Sciatic nerve (tissue), 2 donors: Measurements from ENCODE around the gene CCL23. TPM values are rescaled to one million over a fixed set of nuclear protein-coding genes. Genes with fewer than 3 reads are reported as not detected.
"Not testable (repeated sequence)": the region's sequence is repeated elsewhere in the genome, so short reads cannot be mapped to it uniquely, and the experiment has no call there.

Experiments used
- ATAC-seq: fragments of 200-7000 bp; cut with Tn5 transposase; one replicate; pipeline ENCODE4 v1.9.1; 2020; ENCODE audit warnings: mild to moderate bottlenecking, moderate library complexity
- DNase-seq: peaks from one replicate; pipeline ENCODE4 v3.0.0-alpha.2; 2020; ENCODE audit warnings: low spot score
- intact Hi-C: fragments of 100-400 bp; cut with DNase I; formaldehyde crosslinking; loops from one replicate; pipeline ENCODE4 v1.14.2; 2022
- total RNA-seq: library from RNA; stranded (reverse); fragmentation: NEBNext Ultra II Directional; extraction: Animal tissue kit (Norgen Biotek cat#: 25700); gene quantifications from one replicate; pipeline ENCODE4 v1.2.1, GENCODE V29; 2021
- donor health status: DM: no; HTN: no; CAD: no.
- donor health status: DM: no; HTN: no; CAD: no.

Gene CCL23
- total RNA-seq, 1 donor from 2014 or later = 1.0 TPM

DNA sequence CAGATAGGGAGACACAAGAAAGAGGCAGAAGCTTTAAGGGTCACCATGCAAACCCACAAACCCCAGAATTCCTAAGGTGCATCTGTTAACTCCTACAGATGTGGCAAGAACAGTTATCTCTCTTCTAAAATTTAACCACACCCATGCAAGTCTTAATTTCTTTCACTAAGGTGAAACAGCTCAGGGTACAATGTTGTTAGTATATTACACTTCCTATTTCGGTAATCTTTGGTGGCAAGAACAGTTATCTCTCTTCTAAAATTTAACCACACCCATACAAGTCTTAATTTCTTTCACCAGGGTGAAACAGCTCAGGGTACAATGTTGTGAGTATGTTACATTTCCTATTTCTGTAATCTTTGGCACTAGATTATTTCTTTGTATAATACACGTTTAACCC lies 6.6 kb downstream of the CCL23 start:
- intact Hi-C loops = no loop called here
- no peak for DNase-seq

DNA sequence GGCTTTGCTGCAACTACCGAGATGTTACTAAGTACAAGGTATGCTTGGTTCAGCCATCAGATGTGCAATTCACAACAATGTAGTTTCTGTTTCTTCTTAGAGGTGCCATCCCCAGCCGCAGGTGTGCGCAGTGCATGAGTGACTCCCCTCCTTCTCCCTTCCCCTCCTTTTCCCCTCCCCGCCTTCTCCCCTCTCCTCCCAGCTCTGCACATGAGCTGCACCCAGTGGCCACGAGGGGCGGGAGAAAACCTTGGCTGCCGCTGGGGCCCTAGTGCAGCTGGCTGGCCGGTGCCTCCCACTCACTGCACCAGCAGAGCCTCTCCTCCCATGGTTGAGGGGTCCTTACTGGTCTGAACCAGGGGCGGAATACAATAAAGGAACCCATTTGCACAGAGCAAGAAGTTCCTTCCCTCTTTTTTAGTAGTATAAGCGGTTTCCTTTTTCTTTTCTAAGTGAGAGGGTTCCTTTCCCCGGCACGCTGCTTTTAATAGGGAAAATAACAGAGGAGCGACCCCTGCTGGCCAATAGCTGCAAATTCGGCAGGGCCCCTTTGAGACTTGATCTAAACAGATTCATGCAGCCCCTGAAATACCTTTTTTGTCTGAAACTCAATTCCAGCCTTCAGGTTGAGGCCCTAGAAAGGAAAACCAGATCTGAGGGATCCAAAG lies 8.6 kb downstream of the CCL23 start:
- intact Hi-C loops = no loop called here
- DNase-seq = no peak
- ATAC-seq = no peak

More for the DNA sequence above, 6.6 kb downstream of the CCL23 start:
- ATAC-seq = no peak

DNA sequence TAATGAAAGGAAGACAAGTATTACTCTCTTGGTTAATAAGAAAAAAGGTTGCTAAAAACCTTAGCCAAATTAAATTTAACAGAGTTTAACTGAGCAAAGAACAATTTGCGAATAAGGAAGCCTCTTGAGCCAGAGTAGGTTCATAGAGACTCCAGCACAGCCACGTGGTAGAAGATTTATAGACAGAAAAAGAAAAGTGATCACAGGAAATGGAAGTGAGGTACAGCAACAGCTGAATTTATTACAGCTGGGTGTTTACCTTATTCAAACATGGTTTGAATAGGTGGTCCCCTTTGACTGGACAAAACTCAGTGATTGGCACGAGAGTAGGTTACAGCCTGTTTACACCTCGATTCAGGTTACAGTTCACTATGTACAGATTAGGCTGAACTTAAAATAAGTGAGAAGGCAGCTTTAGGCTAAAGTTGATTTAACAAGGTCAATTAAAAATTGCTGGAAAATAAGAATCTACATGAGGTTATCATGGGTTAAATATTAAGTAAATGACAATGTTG lies 13.1 kb downstream of the CCL23 start:
- ATAC-seq = no peak
- intact Hi-C loops = no loop called here
- no peak for DNase-seq

DNA sequence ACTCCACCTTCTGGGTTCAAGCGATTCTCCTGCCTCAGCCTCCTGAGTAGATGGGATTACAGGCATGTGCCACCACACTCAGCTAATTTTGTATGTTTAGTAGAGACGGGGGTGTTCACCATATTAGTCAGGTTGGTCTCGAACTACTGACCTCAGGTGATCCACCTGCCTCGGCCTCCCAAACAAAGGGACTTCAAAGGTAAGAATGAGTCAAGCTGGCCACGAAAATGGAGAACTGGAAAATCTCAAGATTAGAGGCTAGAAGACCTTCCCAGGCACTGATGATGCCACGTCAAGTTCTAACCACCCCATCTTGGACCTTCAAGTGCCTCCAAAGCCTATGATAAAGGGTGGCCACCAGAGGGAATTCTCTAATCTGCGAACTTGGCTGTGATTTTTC lies 15.1 kb downstream of the CCL23 start:
- intact Hi-C loops = no loop called here
- ATAC-seq (no peak), DNase-seq (no peak)

DNA sequence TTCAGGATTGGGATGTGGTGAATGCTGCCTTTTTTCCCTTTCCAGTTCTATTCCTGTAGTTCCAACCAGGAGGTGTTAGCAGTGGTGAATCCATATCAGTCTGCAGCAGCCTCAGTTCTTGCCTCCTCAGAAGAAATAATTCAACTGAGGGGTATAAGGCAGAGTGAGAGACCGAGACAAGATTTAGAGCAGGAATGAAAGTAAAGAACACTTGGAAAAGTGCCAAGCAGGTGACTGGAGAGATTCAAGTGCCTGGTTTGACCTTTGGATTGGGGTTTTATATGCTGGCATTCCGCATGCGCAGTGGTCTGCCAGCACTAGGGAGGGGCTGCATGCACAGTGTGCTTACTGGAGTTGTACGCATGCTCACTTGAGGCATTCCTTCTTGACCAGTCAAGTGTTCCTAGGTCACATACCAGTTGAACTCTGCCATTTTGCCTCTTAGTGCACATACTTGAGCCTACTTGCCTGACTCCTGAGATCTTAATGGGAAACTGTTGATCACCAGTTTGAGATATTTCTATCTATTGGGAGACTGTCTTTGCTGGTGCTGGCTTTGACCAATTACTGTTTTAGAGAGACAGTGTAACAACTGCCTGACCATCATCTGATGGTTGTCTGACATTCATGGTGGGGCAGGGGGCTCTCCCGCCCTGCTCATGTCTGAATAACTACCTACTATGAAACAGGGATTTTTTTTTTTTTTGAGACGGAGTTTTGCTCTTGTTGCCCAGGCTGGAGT lies 15.7 kb downstream of the CCL23 start:
- ATAC-seq = no peak

DNA sequence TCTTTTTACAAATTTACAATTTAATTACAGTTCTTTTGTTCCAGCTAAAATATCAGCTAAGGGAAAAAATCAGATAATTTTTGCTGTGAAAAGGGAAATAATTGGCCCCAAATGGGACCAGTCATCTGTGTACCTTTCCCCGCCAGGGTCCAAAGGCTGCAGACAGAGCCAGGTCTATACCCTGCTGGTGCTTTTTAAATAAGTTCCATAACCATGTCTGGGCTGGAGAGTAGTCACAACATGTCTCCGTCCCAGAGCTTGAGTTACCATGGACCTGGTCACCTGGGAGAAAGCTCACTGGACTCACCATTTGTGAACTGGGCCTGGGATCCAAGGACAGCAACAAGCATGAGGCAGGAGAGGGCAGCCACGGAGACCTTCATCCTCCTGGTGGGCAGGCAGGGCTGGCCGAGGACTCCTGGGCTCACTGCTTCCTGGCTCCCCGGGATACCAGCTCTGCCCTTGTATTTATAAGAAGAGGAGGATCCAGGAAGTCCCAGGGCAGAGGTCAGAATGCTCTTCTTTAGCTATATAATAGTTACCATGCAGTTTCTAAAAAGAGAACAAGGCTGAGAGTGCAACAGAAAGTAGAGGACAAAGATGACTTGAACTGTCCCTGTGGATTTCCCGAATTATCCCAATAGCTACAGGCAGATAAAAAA lies 16.5 kb downstream of the CCL23 start, which contains the start of gene CCL15:
Gene CCL15 (minus strand): TSS at position 444 of the 662 bp plus-strand sequence. CDS start 61 bp downstream, at position 383.
- intact Hi-C loops = no loop called here
- DNase-seq (no peak), ATAC-seq (no peak)

More for the DNA sequence above, 15.7 kb downstream of the CCL23 start:
- intact Hi-C loops = no loop called here
- no peak for DNase-seq

DNA sequence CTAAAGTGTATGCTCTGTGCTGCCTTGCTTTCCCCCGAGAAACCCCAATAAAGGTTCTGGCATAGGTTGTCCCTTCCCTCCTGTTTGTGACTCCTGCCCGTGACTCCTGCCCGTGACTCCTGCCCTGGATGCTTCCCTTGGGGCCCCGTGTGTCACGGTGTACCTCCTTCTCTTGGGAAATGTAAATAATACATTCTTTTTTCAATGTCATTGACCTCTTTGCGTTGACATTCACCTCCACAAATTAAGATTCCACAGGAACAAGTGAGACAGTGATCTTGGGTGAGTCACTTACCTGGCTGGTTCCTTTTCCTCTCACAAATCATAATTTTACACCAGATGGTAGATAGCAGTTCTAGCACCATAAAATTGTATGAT lies 17.1 kb downstream of the CCL23 start:
- ATAC-seq (no peak), DNase-seq (no peak)
- intact Hi-C loops = no loop called here

DNA sequence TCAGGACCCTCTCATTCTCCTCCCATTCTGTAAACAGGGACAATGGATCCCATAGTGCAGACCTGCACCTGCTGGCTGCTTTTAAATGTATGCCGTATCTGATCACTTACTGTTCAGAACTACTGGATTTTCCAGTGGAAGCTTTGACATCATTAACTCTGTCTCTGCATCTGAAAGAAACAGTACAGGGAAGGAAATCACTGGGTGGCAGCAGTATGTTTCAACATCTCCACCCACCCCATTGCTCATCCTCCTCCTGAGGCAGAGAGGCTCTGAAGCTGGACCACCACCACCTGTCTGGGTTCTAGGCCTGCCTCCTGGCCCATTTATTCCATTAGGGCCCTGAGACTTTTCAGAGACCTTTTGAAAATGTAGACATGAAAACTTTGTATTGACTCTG lies 19.0 kb downstream of the CCL23 start:
- intact Hi-C loops = no loop called here
- no peak for ATAC-seq
- no peak for DNase-seq

DNA sequence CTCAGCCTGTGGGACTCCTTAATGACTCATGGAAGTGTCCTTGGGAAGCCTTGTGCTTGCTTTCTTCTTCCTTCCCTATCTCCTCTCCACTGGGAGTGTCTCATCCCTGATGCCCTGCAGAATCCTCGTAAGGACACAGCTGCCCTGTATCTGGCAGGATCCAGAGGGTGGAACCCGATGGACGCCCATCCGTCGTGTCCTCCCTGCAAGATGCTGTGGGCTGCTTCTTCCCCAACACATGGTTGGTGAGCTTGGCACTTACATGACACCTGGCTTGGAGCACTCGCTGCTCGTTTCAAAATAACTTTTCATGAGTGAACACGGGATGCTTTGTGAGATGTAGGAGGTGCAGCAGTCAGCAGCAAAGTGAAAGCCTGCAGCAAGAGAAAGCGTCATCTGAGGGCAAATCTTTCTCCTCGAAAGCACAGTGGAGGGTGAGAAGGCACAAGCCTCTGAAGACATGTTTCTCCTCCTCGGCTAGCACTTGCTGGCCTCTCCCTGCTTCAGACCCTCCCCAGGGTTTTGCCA lies 19.7 kb downstream of the CCL23 start:
- no peak for DNase-seq
- intact Hi-C loops = no loop called here

DNA sequence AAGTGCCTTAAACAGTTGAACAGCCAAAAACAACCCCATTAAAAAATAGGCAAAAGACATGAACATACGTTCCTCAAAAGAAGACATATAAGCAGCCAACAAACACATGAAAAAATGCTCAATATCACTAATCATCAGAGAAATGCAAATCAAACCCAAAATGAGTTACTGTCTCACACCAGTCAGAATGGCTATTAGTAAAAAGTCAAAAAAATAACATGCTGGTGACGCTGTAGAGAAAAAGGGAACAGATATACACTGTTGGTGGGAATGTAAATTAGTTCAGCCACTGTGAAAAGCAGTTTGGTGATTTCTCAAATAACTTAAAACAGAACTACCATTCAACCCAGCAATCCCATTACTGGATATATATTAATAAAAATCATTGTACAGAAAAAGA lies 22.4 kb downstream of the CCL23 start:
- DNase-seq, ATAC-seq, intact Hi-C loops: not testable (repeated sequence)

More for the DNA sequence above, 19.7 kb downstream of the CCL23 start:
- ATAC-seq = no peak

DNA sequence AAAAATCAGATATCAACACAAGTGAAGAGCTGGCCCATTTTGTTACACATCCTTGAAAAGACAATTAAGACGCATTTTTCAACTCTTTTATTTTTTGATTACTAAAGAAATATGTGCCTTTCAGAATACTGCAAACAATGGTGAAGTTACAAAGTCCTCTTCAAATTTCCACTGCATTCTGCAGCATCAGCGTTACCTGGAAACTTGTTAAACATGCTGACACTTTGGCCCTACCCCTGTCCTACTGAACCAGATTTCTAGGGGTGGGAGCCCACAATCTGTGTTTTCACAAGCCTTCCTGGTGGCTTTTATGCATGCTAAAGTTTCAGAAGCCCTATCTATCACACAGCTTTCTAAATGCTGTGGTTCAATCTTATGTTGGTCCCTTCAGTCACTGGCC lies 26.7 kb downstream of the CCL23 start:
- ATAC-seq = no peak
- DNase-seq = no peak
- intact Hi-C loops = no loop called here

DNA sequence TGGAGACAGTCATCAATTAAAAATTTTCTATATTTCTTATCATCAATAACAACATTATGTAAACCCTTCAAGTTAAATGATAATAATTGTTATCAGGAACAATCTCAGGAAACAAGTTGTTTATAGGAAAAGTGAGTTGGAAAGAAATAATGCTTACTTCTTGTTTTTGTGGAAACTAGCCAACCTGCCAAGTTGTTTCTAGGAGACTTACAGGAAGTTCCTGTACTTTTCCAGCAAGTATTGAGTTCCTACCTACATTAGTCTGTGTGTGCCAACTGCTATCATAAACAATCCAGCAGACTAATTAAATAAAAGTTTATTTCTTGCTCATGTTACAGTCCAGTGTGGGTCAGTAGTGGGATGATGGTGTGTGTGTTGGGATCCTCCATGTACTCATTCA lies 29.6 kb downstream of the CCL23 start:
- ATAC-seq (no peak), DNase-seq (no peak)
- intact Hi-C loops = no loop called here

DNA sequence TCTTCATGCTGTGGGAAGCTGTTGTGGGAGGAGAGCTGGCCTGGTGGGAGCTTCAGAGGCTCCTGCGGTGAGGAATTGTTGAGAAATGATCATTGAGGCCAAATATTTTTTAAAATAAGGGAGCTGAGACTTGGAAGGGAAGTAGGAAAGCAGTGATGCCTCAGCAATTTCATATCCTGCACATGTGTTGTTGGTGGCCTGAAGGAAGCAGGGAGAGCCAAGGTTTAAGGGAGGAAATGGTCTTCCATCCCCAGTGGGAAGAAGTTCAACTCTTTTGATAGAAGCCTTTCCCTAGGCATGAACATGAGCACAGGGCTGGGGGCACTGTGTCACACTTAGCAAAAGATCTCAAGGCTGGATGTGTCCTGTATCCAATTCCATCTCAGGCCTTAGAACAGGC lies 31.1 kb downstream of the CCL23 start, which contains the start of gene CCL14:
Gene CCL14 (minus strand): TSS at position 87 of the 400 bp plus-strand sequence. CDS start 80 bp downstream, at position 7.
- no peak for DNase-seq
- intact Hi-C loops = no loop called here
- ATAC-seq = no peak

DNA sequence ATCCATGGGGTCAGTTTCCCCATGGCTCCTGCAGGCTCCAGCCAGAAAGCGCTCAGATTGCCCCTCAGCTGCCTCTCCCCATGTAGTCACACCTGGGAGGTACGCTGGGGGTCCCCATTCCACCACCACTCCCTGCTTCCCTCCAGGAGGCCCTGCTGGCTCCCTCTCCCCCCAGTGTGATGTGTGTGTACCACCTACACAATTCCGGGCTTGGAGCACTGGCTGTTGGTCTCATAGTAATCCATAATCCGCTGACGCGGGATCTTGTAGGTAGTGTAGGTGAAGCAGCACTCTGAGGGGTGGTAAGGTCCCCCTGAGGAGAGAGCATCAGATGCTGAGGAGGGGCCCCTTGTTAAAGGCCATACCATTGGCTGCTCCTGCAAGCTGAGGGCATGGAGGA lies 33.6 kb downstream of the CCL23 start:
- ATAC-seq (no peak), DNase-seq (no peak)
- intact Hi-C loops = no loop called here

DNA sequence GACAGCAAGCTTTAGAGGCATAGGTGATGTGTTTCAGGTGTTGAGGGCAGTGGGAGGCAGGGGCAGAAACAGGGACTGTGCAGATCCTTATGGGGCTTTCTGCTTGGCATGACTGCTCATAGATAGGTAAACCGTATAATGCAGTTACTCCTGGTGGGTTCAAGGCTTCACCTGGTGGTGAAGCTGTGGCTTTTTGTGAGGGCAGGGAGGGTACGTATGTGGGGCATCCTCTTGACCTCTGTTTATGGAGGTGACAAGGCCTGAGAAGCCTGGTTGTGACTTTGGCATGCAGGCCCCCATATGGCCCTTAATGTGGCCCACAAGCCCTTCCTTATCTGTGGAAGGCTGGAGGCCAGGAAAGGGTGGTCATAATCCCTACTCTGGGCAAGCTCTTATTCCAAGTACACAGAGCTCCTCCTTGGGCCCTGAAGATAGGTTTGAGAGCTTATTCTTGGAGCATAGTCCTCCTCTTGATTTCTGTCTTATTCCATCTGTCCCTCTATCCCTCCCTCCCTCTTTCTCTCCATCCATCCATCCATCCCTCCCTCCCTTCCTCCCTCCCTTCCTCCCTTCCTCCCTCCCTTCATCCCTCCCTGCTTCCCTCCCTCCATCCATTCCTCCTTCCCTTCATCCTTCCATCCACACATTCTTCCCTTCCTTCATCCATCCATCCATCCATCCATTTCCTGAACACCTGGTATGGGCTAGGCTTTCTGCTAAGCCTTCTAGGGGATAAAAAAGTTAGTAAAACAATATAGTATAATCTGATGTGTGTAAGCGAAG lies 35.2 kb downstream of the CCL23 start:
- DNase-seq = no peak
- intact Hi-C loops = no loop called here
- no peak for ATAC-seq

DNA sequence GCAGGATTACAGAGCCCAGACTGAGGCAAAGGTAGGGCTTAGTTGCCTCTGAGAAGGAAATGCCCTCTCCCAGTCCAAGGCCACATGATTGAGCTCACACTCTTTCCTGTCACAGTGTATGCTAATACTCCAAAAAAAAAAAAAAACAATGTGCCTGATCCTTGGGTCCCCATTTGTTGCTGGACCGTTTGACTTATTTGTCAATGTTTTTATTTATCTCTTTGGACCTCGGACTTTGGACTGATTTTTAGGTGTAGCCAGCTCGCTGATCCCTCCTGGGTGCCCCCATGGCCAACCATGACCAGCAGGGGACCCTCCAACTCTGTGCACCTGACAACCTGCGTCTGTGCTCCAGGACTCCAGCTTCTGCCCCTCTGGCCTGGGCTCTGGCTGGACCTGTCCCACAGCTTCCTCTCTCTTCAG lies 35.9 kb downstream of the CCL23 start:
- DNase-seq (no peak), ATAC-seq (no peak)
- intact Hi-C loops = no loop called here

DNA sequence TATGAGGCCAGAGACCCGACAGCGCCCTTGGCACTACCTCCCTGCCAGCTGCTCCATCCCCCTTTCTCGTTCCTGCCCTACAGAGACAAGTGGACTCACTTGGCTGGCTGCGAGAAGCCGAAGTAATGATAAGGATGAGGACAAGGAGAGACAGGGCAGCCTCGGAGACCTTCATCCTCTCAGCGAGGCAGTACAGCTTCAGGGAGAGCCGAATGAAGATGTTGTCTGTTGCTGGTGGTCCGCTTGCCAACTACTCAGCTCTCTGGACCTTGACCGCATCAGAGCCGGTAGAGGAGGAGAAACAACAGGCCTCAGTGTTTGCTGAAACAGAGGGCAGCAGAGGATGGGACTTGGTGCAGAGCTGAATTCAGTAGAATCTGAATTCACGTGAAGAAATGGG lies 36.5 kb downstream of the CCL23 start, which contains the start of gene CCL16:
Gene CCL16 (minus strand): TSS at position 252 of the 400 bp plus-strand sequence. CDS start 77 bp downstream, at position 175.
- intact Hi-C loops = no loop called here
- ATAC-seq (no peak), DNase-seq (no peak)

DNA sequence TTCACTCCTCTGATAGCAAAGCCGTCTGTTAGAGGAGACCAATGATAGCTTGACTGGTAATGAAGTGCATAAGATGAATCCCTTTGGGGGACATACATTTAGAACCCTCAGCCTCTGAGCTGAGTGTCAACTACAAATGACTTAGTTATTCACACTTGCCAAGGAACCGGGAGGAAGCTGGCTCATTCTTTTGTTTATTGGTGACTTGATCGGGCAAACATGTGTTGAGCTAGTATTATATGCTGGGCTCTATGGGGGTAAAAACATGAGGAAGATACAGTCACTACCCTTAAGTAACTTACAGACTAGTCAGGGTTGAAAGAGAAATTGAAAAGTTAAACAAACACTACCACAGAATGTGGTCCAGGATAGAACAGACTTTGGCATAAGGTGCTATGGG lies 39.4 kb downstream of the CCL23 start:
- no peak for DNase-seq
- ATAC-seq = no peak
- intact Hi-C loops = loop anchor here (10.0 kb wide), 1 partner anchor 176 kb away; no protein-coding TSS in a partner anchor
